HG03354 (cell line): ENCODE measurements around the gene TOP3B.
"Not testable (repeated sequence)": the region's sequence is repeated elsewhere in the genome, so short reads cannot be mapped to it uniquely, and the experiment has no call there.

Experiments used
- ATAC-seq: cut with Tn5 transposase; IDR thresholded peaks from one replicate; pipeline ENCODE4 v1.9.1; 2021; ENCODE audit warnings: mild to moderate bottlenecking; ENCODE audit not compliant: unreplicated experiment, poor library complexity, severe bottlenecking

The TOP3B gene

DNA sequence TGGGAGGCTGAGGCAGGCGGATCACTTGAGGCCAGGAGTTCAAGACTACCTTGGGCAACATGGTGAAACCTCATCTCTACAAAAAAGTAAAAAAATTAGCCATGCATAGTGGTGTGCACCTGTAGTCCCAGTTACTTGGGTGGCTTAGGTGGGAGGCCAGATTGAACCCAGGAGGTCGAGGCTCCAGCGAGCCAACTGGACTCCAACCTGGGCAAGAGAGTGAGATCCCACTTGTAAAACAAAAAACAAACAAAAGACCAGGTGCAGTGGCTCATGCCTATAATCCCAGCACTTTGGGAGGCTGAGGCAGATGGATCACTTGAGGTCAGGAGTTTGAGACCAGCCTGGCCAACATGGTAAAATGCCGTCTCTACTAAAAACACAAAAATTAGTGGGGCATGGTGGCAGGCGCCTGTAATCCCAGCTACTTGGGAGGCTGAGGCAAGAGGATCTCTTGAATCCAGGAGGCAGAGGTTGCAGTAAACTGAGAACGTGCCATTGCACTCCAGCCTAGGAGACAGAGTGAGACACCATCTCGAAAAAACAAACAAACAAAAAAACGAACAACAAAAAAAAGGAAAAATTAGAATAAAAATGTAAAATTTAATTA, 68.4 kb downstream of the TOP3B start:
- ATAC-seq = not testable (repeated sequence)

DNA sequence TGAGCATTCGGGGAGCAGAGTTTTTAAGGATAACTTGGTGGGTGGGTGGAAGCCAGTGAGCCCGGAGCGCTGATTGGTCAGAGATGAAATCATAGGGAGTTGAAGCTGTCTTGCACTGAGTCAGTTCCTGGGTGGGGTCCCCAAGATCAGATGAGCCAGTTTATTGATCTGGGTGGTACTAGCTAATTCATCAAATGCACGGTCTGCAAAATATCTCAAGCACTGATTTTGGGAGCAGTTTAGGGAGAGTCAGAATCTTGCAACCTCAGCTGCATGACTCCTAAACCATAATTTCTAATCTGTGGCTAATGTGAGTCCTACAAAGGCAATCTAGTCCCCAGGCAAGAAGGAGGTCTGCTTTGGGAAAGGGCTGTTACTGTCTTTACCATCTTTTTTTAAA, 72.2 kb downstream of the TOP3B start:
- ATAC-seq = not testable (repeated sequence)

DNA sequence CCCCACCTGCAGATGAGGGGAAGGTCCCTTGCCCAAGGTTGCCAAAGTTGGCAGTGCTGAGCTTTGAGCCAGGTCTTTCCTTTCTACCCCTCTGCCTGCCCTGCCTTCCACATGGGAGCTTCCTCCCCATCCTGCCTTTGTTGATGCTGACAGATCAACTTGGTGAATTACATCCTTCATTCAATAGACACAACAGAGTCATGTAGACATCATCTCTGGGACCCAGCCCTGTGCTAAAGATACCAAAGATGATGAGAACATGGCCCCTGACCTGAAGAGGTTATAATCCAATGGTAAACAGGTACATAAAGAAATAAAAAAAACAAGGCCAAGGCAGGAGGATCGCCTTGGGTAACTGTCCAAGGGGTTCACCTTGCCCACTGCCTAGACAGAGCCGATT, 72.7 kb downstream of the TOP3B start:
- ATAC-seq = no peak

DNA sequence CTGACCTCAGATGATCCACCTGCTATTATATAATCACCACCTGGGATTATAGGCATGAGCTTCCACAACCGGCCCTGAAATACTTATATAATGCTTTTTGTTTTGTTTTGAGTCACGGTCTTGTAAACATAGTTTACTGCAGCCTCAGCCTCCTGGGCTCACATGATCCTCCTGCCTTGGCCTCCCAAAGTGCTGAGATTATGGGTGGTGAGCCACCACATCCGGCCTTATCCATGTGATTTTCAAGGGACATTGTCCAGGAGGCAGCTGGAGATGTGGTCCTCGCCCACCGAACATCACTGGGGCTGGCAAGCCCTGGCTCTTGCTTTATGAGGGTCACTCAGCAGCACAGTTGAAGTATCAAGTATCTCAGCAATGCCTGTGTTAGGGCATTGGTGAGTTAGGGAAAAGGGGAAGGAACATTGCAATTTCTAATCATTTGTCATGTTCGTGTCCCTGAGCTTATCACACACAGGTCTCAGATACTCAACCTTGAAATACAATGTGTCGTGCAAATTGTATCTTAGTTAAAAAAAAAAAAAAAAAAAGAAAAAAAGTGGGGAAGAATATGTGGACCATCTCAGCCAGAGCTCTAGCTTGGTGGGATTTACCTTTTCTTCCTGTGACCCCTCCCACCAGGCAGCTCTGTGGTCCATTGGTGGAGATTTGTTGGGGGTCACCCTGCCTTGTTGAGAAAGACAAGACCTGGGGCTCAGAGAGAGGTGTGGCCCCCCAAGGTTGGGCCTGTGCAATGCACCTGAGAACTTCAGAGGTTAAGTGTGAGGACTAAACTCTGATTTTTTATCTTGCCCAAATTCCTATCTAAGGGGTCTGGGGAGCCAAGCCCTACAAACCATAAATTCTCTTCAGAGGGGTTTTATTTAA, 74.7 kb downstream of the TOP3B start:
- no peak for ATAC-seq
